SK-N-SH (cell line): Measurements from ENCODE around the gene FCHSD2. TPM values are rescaled to one million over a fixed set of nuclear protein-coding genes. Genes with fewer than 3 reads are reported as not detected.

Experiments
- CTCF ChIA-PET: fragments of 300-600, 350-600 bp; formaldehyde crosslinking; extraction: SDS; loops from one replicate; lab custom pipeline; 2021; lab: Yijun Ruan, JAX
- POLR2A ChIA-PET: fragments of 350-600 bp; sonication (Branson Sonifier 250); formaldehyde crosslinking; extraction: SDS; loops from one replicate; lab custom pipeline; 2020; ENCODE audit warnings: antibody characterized with exemption, inconsistent platforms; lab: Yijun Ruan, JAX
- DNase-seq: peaks from one replicate; pipeline ENCODE4 v3.0.0; 2012
- H2AFZ ChIP-seq: fragments of 200-600 bp; sonication (generic); 2 replicates; pipeline ENCODE4 v1.8.1; 2016; ENCODE audit warnings: antibody characterized with exemption, mild to moderate bottlenecking, low read depth
- H3F3A ChIP-seq: fragments of 200-600 bp; sonication (generic); replicated peaks from 2 replicates; pipeline ENCODE3; 2016; ENCODE audit warnings: antibody characterized with exemption, mild to moderate bottlenecking; ENCODE audit not compliant: insufficient read depth
- H3K27ac ChIP-seq, 2 experiments: fragments of 200-500 bp in 1 of 2; fragments of 200-600 bp in 1 of 2; sonication (Bioruptor generic) in 1 of 2; sonication (generic), shearing (Covaris generic) in 1 of 2; 2 replicates each; pipeline versions ENCODE4 v1.5.1 to v1.6.1; 2014 to 2016; ENCODE audit warnings: low read depth in 2 of 2, inconsistent platforms in 1 of 2, low read length in 1 of 2, mild to moderate bottlenecking in 1 of 2, mixed read lengths in 1 of 2
- H3K27me3 ChIP-seq: fragments of 200-600 bp; sonication (generic), shearing (Covaris generic); 2 replicates; pipeline ENCODE4 v1.6.1; 2016; ENCODE audit warnings: mixed run types; ENCODE audit not compliant: insufficient read depth
- H3K36me3 ChIP-seq, 2 experiments: fragments of 200-500 bp in 1 of 2; fragments of 200-600 bp in 1 of 2; sonication (Bioruptor generic) in 1 of 2; sonication (generic) in 1 of 2; replicated peaks in 1 of 2; 2 replicates each; pipeline versions ENCODE3 to v1.5.1; 2014 to 2016; ENCODE audit warnings: low read length in 1 of 2, mild to moderate bottlenecking in 1 of 2; ENCODE audit not compliant: insufficient read depth in 2 of 2, control insufficient read depth in 1 of 2
- H3K4me1 ChIP-seq, 2 experiments: fragments of 200-500 bp in 1 of 2; fragments of 200-600 bp in 1 of 2; sonication (Bioruptor generic) in 1 of 2; sonication (generic), shearing (Covaris generic) in 1 of 2; 2 replicates each; pipeline versions ENCODE4 v1.5.1 to v1.6.1; 2014 to 2016; ENCODE audit warnings: low read depth in 1 of 2, low read length in 1 of 2, mixed run types in 1 of 2; ENCODE audit not compliant: insufficient read depth in 2 of 2, control insufficient read depth in 1 of 2
- H3K4me2 ChIP-seq: fragments of 200-600 bp; sonication (generic), shearing (Covaris generic); 2 replicates; pipeline ENCODE4 v1.6.1; 2017; ENCODE audit warnings: mixed run types
- H3K4me3 ChIP-seq, 2 experiments: fragments of 200-500 bp in 1 of 2; fragments of 200-600 bp in 1 of 2; sonication (Bioruptor generic) in 1 of 2; sonication (generic), shearing (Covaris generic) in 1 of 2; 2 replicates each; pipeline versions ENCODE4 v1.5.1 to v1.8.1; 2014 to 2016; ENCODE audit warnings: low read depth in 2 of 2, inconsistent platforms in 1 of 2, low read length in 1 of 2, mild to moderate bottlenecking in 1 of 2, mixed read lengths in 1 of 2, moderate library complexity in 1 of 2
- H3K79me2 ChIP-seq: fragments of 200-600 bp; sonication (generic); 2 replicates; pipeline ENCODE4 v1.8.1; 2017; ENCODE audit warnings: mild to moderate bottlenecking; ENCODE audit not compliant: insufficient read depth
- H3K9ac ChIP-seq: fragments of 200-600 bp; sonication (generic); 2 replicates; pipeline ENCODE4 v1.6.1; 2017; ENCODE audit warnings: mixed run types
- H3K9me2 ChIP-seq: fragments of 200-600 bp; sonication (generic); 2 replicates; pipeline ENCODE4 v1.6.1; 2017; ENCODE audit warnings: mixed run types
- H3K9me3 ChIP-seq: fragments of 200-600 bp; sonication (generic); 2 replicates; pipeline ENCODE4 v1.6.1; 2017; ENCODE audit warnings: mixed run types, mild to moderate bottlenecking, moderate library complexity
- H4K20me1 ChIP-seq: fragments of 200-600 bp; sonication (generic); 2 replicates; pipeline ENCODE4 v1.6.1; 2017; ENCODE audit warnings: mild to moderate bottlenecking, mixed run types; ENCODE audit not compliant: insufficient read depth
- CTCF ChIP-seq: fragments of 200-600 bp; sonication (generic); IDR thresholded peaks from 2 replicates; pipeline ENCODE4 v1.6.1; 2017; ENCODE audit warnings: antibody characterized with exemption, mild to moderate bottlenecking, moderate library complexity
- ELF1 ChIP-seq: IDR thresholded peaks from 2 replicates; pipeline ENCODE4 v1.4.0; 2012
- EP300 ChIP-seq, 2 experiments: IDR thresholded peaks; 2 replicates each; pipeline versions ENCODE4 v1.4.0 to v1.6.1; 2012; ENCODE audit warnings: borderline replicate concordance in 1 of 2, low read depth in 1 of 2, low read length in 1 of 2
- FOXJ3 ChIP-seq: sonication (generic); formaldehyde crosslinking; IDR thresholded peaks from 2 replicates; pipeline ENCODE4 v1.5.1; 2020; ENCODE audit warnings: mild to moderate bottlenecking, missing genetic modification reagents
- FOXM1 ChIP-seq: IDR thresholded peaks from 2 replicates; pipeline ENCODE4 v1.4.0; 2012; ENCODE audit warnings: low read depth, mild to moderate bottlenecking
- GABPA ChIP-seq: IDR thresholded peaks from 2 replicates; pipeline ENCODE4 v1.4.0; 2012; ENCODE audit warnings: low read depth, mild to moderate bottlenecking
- GATA2 ChIP-seq: sonication (generic); formaldehyde crosslinking; IDR thresholded peaks from 2 replicates; pipeline ENCODE4 v1.5.0; 2020; ENCODE audit warnings: mild to moderate bottlenecking, missing genetic modification reagents
- IRF3 ChIP-seq: fragments of 150-350 bp; IDR thresholded peaks from 2 replicates; pipeline ENCODE4 v1.6.1; 2016; ENCODE audit warnings: mild to moderate bottlenecking, low read depth, low read length
- JUND ChIP-seq: IDR thresholded peaks from 2 replicates; pipeline ENCODE4 v1.4.0; 2012
- MAX ChIP-seq: IDR thresholded peaks from 2 replicates; pipeline ENCODE4 v1.4.0; 2012; ENCODE audit warnings: low read depth
- MEF2A ChIP-seq: IDR thresholded peaks from 2 replicates; pipeline ENCODE4 v1.4.0; 2012; ENCODE audit warnings: low read depth, borderline replicate concordance
- NFIC ChIP-seq: IDR thresholded peaks from 2 replicates; pipeline ENCODE4 v1.4.0; 2012; ENCODE audit warnings: borderline replicate concordance
- NRF1 ChIP-seq: IDR thresholded peaks from 2 replicates; pipeline ENCODE4 v1.6.1; 2012; ENCODE audit warnings: low read depth, mild to moderate bottlenecking, low read length
- PBX3 ChIP-seq: IDR thresholded peaks from 2 replicates; pipeline ENCODE4; 2012
- RAD21 ChIP-seq: IDR thresholded peaks from 2 replicates; pipeline ENCODE4 v1.6.1; 2012; ENCODE audit warnings: mild to moderate bottlenecking, low read length
- RCOR1 ChIP-seq: fragments of 150-350 bp; IDR thresholded peaks from 2 replicates; pipeline ENCODE4 v1.6.1; 2017; ENCODE audit warnings: antibody characterized with exemption, low read length
- RFX5 ChIP-seq: IDR thresholded peaks from 2 replicates; pipeline ENCODE4 v1.6.1; 2012; ENCODE audit warnings: mild to moderate bottlenecking, improper control_type of control experiment, low read length
- SIN3A ChIP-seq: IDR thresholded peaks from 2 replicates; pipeline ENCODE4 v1.6.1; 2012; ENCODE audit warnings: low read depth, mild to moderate bottlenecking, low read length, moderate library complexity, borderline replicate concordance
- TEAD4 ChIP-seq: IDR thresholded peaks from 2 replicates; pipeline ENCODE4 v1.4.0; 2012; ENCODE audit warnings: mild to moderate bottlenecking, borderline replicate concordance; ENCODE audit not compliant: insufficient read depth
- polyA plus RNA-seq, 3 experiments: library from polyadenylated mRNA; depleted of rRNA; stranded (reverse); fragments of >200 nt; gene quantifications; 2 replicates each; pipeline ENCODE4 v1.2.3, GENCODE V29; 2012

The FCHSD2 gene
- polyA plus RNA-seq, 1 of the 3 experiments (the other 2 are of a cell fraction) = 10.4 TPM

GRCh38 chr11:73077454-73077853, 64.7 kb downstream of the FCHSD2 start:
- no peaks in the 10 kb centered on the region for H3K27me3 ChIP-seq
- no peak overlapping the region for H3K4me3 ChIP-seq
- H3K9me3 ChIP-seq = peaks cover 5% of the 10 kb centered on the region; the same call in 1 of the 2 replicates
- POLR2A ChIA-PET = no interaction called here
- no peak overlapping the region for H3K4me2 ChIP-seq
- peaks cover 0 to 2% of the 10 kb centered on the region in 2 experiments; a peak in 1 of 4 replicates for H3K4me1 ChIP-seq
- H3K27ac ChIP-seq = no peak overlapping the region
- H3K9ac ChIP-seq = no peak overlapping the region
- H2AFZ ChIP-seq = no peak overlapping the region
- H3F3A ChIP-seq = peaks cover 5% of the 10 kb centered on the region
- no peaks in the 10 kb centered on the region; the same call in 1 of the 2 replicates for H4K20me1 ChIP-seq
- peaks cover 0 to 43% of the 10 kb centered on the region in 2 experiments for H3K36me3 ChIP-seq
- no peak for TF ChIP-seq IRF3
- TF ChIP-seq CTCF = no peak
- TF ChIP-seq SIN3A = no peak
- no peak for TF ChIP-seq JUND
- TF ChIP-seq FOXM1 = no peak
- no peak for TF ChIP-seq GATA2 (CRISPR knock-in tag)
- no peak for TF ChIP-seq TEAD4
- TF ChIP-seq GABPA = no peak
- no peak for TF ChIP-seq RAD21
- no peak for TF ChIP-seq FOXJ3 (CRISPR knock-in tag)
- TF ChIP-seq RCOR1 = no peak
- TF ChIP-seq PBX3 = no peak
- TF ChIP-seq NFIC = no peak
- TF ChIP-seq ELF1 = no peak
- TF ChIP-seq MEF2A = no peak
- TF ChIP-seq NRF1 = no peak
- TF ChIP-seq MAX = no peak
- TF ChIP-seq EP300 (IDR thresholded peaks at IDR 0.05; ENCODE audit: borderline replicate concordance in 1 of 2, low read depth in 1 of 2, low read length in 1 of 2) = no peak
- no peak for TF ChIP-seq RFX5
- TF ChIP-seq, all 33 proteins: peak for 0
- CTCF ChIA-PET = interaction anchor here (1.0 kb wide), 1 partner anchor 65 kb away, joined by 4 read pairs; no protein-coding TSS in a partner anchor
- H3K79me2 ChIP-seq = peaks cover 32% of the 10 kb centered on the region
- no peak for DNase-seq
- no peaks in the 10 kb centered on the region for H3K9me2 ChIP-seq
